ENCODE measurements around the gene TSPY1. TPM values are rescaled to one million over a fixed set of nuclear protein-coding genes. Genes with fewer than 3 reads are reported as not detected.
"Not testable (repeated sequence)": the region's sequence is repeated elsewhere in the genome, so short reads cannot be mapped to it uniquely, and the experiment has no call there.

TSPY1 gene
- total RNA-seq (2014; rRNA removed; shearing (Covaris generic)) = not detected in 2 replicates

GRCh38 chrY:9466655-9467054 lies at the start of gene TSPY1:
Gene TSPY1, plus strand, starts transcription at chrY:9466955. Its CDS starts 46 bp downstream, at chrY:9467001.
- DNase-seq (ENCODE audit: low read depth) = not testable (repeated sequence)

- DNase-seq (ENCODE audit: low read depth) = not testable (repeated sequence)
Measured at GRCh38 chrY:9486967-9487366, 20.2 kb downstream of the TSPY1 start, which contains the start of gene TSPY9. Gene TSPY9, plus strand, starts transcription at chrY:9487267. Its CDS starts 46 bp downstream, at chrY:9487313.

- not testable (repeated sequence) for DNase-seq (ENCODE audit: low read depth)
Measured at GRCh38 chrY:9504396-9504795, 37.6 kb downstream of the TSPY1 start.

- not testable (repeated sequence) for DNase-seq (ENCODE audit: low read depth)
Measured at GRCh38 chrY:9516287-9516686, 49.5 kb downstream of the TSPY1 start.

Other genes starting within 250 kb of the TSPY1 start
- not detected in 2 replicates for gene TSPY4, start 129.5 kb upstream of the TSPY1 start, total RNA-seq (2014; rRNA removed; shearing (Covaris generic))
- not detected in 2 replicates for gene TSPY8, start 109.2 kb upstream of the TSPY1 start, total RNA-seq (2014; rRNA removed; shearing (Covaris generic))
- gene TSPY3, start 68.5 kb upstream of the TSPY1 start, total RNA-seq (2014; rRNA removed; shearing (Covaris generic)) = not detected in 2 replicates
- gene TSPY9, start 20.3 kb downstream of the TSPY1 start, total RNA-seq (2014; rRNA removed; shearing (Covaris generic)) = not detected in 2 replicates
- not detected in 2 replicates for gene TSPY10, start 60.9 kb downstream of the TSPY1 start, total RNA-seq (2014; rRNA removed; shearing (Covaris generic))